CD14-positive monocyte (primary cell): ENCODE results near the gene TMEM201. TPM values are rescaled to one million over a fixed set of nuclear protein-coding genes. Genes with fewer than 3 reads are reported as not detected.

Source experiments
- DNase-seq, 3 donors: peaks; one replicate each; pipeline ENCODE4 v3.0.0-alpha.2; 2011 to 2022
- H2AFZ ChIP-seq: 2 replicates; pipeline ENCODE4 v1.6.0; 2012; ENCODE audit warnings: mild to moderate bottlenecking, low read depth, low read length, inconsistent platforms; ENCODE audit not compliant: insufficient read depth, poor library complexity, severe bottlenecking
- H3K27ac ChIP-seq, 2 donors: 1 replicate in 1 of 2; 2 replicates in 1 of 2; pipeline ENCODE4 v1.5.1; 2012 to 2013; ENCODE audit warnings: low read length in 2 of 2, control low read depth in 1 of 2, inconsistent platforms in 1 of 2, low read depth in 1 of 2, mild to moderate bottlenecking in 1 of 2
- H3K27me3 ChIP-seq, 2 donors: one replicate each; pipeline versions ENCODE4 v1.6.0 to v1.6.1; 2011 to 2013; ENCODE audit warnings: low read length in 2 of 2; ENCODE audit not compliant: control insufficient read depth in 2 of 2, insufficient read depth in 2 of 2
- H3K36me3 ChIP-seq, 2 donors: replicated peaks in 1 of 2; 1 replicate in 1 of 2; 2 replicates in 1 of 2; pipeline versions ENCODE4 v1.5.1 to v1.6.1; 2012 to 2013; ENCODE audit warnings: low read length in 2 of 2, control low read depth in 1 of 2, inconsistent platforms in 1 of 2, mild to moderate bottlenecking in 1 of 2; ENCODE audit not compliant: insufficient read depth in 2 of 2, control insufficient read depth in 1 of 2
- H3K4me1 ChIP-seq, 2 donors: 1 replicate in 1 of 2; 2 replicates in 1 of 2; pipeline versions ENCODE4 v1.5.1 to v1.6.1; 2012 to 2013; ENCODE audit warnings: low read length in 2 of 2, control low read depth in 1 of 2, inconsistent platforms in 1 of 2, mild to moderate bottlenecking in 1 of 2, moderate library complexity in 1 of 2; ENCODE audit not compliant: insufficient read depth in 2 of 2, control insufficient read depth in 1 of 2
- H3K4me2 ChIP-seq: replicated peaks from 2 replicates; pipeline ENCODE3; 2012; ENCODE audit warnings: low read length, moderate library complexity, mild to moderate bottlenecking; ENCODE audit not compliant: poor library complexity, severe bottlenecking; ENCODE audit errors: extremely low read depth
- H3K4me3 ChIP-seq, 3 experiments: fragments of 200-600 bp in 1 of 3; sonication (generic) in 1 of 3; replicated peaks in 1 of 3; 1 replicate in 2 of 3; 2 replicates in 1 of 3; pipeline ENCODE4 v1.5.1; 2011 to 2013; ENCODE audit warnings: low read length in 3 of 3, mild to moderate bottlenecking in 3 of 3, control low read depth in 2 of 3, low read depth in 2 of 3, inconsistent platforms in 1 of 3, moderate library complexity in 1 of 3
- H3K79me2 ChIP-seq: 2 replicates; pipeline ENCODE4 v1.6.0; 2012; ENCODE audit warnings: mild to moderate bottlenecking, control low read depth, inconsistent platforms, low read length, moderate library complexity; ENCODE audit not compliant: insufficient read depth
- H3K9ac ChIP-seq: 2 replicates; pipeline ENCODE4 v1.6.0; 2017; ENCODE audit warnings: low read length, mild to moderate bottlenecking; ENCODE audit not compliant: insufficient read depth, poor library complexity, severe bottlenecking
- H3K9me3 ChIP-seq, 2 donors: replicated peaks in 1 of 2; 1 replicate in 1 of 2; 2 replicates in 1 of 2; pipeline versions ENCODE4 v1.5.1 to v1.6.1; 2012 to 2013; ENCODE audit warnings: low read length in 2 of 2, control low read depth in 1 of 2; ENCODE audit not compliant: control insufficient read depth in 1 of 2, insufficient read depth in 1 of 2
- H4K20me1 ChIP-seq: 2 replicates; pipeline ENCODE4 v1.6.0; 2012; ENCODE audit warnings: mild to moderate bottlenecking, low read length, control low read depth, moderate library complexity; ENCODE audit not compliant: insufficient read depth
- H3K27ac Mint-ChIP-seq, 7 donors: one replicate each; pipeline ENCODE4 v1.8.0; 2020; ENCODE audit warnings: mild to moderate bottlenecking in 7 of 7, mixed read lengths in 7 of 7, moderate library complexity in 6 of 7, inconsistent platforms in 2 of 7
- H3K27me3 Mint-ChIP-seq, 3 donors: one replicate each; pipeline ENCODE4 v1.8.0; 2021 to 2022; ENCODE audit warnings: low read depth in 3 of 3, mild to moderate bottlenecking in 3 of 3, mixed read lengths in 3 of 3, moderate library complexity in 3 of 3, inconsistent platforms in 1 of 3
- H3K36me3 Mint-ChIP-seq, 2 donors: one replicate each; pipeline ENCODE4 v1.8.0; 2020; ENCODE audit warnings: mixed read lengths in 2 of 2, inconsistent platforms in 1 of 2, mild to moderate bottlenecking in 1 of 2
- H3K4me1 Mint-ChIP-seq: one replicate; pipeline ENCODE4 v1.8.0; 2020; ENCODE audit warnings: mild to moderate bottlenecking, mixed read lengths
- H3K4me3 Mint-ChIP-seq, 2 donors: one replicate each; pipeline ENCODE4 v1.8.0; 2020; ENCODE audit warnings: mild to moderate bottlenecking in 2 of 2, mixed read lengths in 2 of 2, moderate library complexity in 1 of 2
- H3K9me3 Mint-ChIP-seq, 7 donors: one replicate each; pipeline ENCODE4 v1.8.0; 2020 to 2022; ENCODE audit warnings: mixed read lengths in 7 of 7, mild to moderate bottlenecking in 6 of 7, moderate library complexity in 6 of 7, inconsistent platforms in 2 of 7
- CTCF ChIP-seq: fragments of 200-600 bp; IDR thresholded peaks from one replicate; pipeline ENCODE4 v1.8.0; 2022; ENCODE audit warnings: antibody characterized with exemption, mild to moderate bottlenecking
- WGBS: methylation state at CpG from one replicate; pipeline ENCODE4 v1.1.5; 2013; ENCODE audit warnings: missing lambda C conversion rate; ENCODE audit not compliant: insufficient coverage; 5-methylcytosine and 5-hydroxymethylcytosine counted together
- intact Hi-C, 2 donors: fragments of 100-400 bp; cut with micrococcal nuclease; formaldehyde crosslinking; loops; one replicate each; pipeline versions ENCODE4 v1.15.0 to v1.15.1; 2023
- polyA plus RNA-seq, 3 donors: library from polyadenylated mRNA; depleted of rRNA in 1 of 3; unstranded in 2 of 3; stranded (reverse) in 1 of 3; fragments of 300-500 nt in 2 of 3; fragments of >200 nt in 1 of 3; fragmentation: Illumina TruSeq in 2 of 3; gene quantifications; 1 replicate in 2 of 3; 2 replicates in 1 of 3; pipeline ENCODE4 v1.2.3, GENCODE V29; 2012 to 2021

TMEM201 gene
- polyA plus RNA-seq, 3 donors = 0.37 to 3.7 (median 0.37) TPM

DNA sequence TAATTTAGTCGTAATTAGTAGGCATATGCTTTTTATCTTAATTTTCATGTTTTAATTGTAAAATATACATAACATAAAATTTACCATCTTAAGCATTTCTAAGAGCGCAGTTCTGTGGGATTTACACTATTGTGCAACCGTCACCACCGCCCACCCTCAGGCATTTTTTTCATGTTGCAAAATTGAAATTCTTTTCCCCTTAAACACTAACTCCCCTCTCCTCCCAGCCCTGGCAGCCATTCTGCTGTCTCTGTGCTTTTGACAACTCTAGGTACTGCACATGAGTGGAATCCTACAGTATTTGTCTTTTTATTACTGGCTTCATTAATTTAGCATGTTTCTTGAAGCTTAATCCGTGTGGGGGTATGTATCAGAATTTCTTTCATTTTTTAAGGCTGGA, 70.6 kb downstream of the TMEM201 start:
- TF ChIP-seq CTCF = no peak
- Histone ChIP-seq H3K79me2 (peaks cover 100% of the 10 kb centered on the region), H3K4me1 (peaks cover 54 to 56% of the 10 kb centered on the region in 2 donors), H3K4me3 (no peak overlapping the region), H2AFZ (no peak overlapping the region), H3K36me3 (peaks cover 19 to 40% of the 10 kb centered on the region in 2 donors), H3K9me3 (no peaks in the 10 kb centered on the region), H3K9ac (no peak overlapping the region), H3K27me3 (no peaks in the 10 kb centered on the region), H4K20me1 (peaks cover 100% of the 10 kb centered on the region), H3K27ac (peak overlapping the region in 1 of 2 donors; percentile 17), H3K4me2 (no peak overlapping the region)
- Mint-ChIP-seq H3K36me3 (peaks cover 14 to 33% of the 10 kb centered on the region in 2 donors), H3K27ac (peak overlapping the region in 5 of 7 donors; percentile 22 to 69 (median 52)), H3K9me3 (no peaks in the 10 kb centered on the region), H3K4me3 (no peak overlapping the region), H3K4me1 (peaks cover 68% of the 10 kb centered on the region), H3K27me3 (no peaks in the 10 kb centered on the region)
- WGBS = 0% methylated on average over 3 of the region's 5 CpGs
- intact Hi-C loops = no loop called here
- DNase-seq = peak in 1 of 3 donors; percentile 28

DNA sequence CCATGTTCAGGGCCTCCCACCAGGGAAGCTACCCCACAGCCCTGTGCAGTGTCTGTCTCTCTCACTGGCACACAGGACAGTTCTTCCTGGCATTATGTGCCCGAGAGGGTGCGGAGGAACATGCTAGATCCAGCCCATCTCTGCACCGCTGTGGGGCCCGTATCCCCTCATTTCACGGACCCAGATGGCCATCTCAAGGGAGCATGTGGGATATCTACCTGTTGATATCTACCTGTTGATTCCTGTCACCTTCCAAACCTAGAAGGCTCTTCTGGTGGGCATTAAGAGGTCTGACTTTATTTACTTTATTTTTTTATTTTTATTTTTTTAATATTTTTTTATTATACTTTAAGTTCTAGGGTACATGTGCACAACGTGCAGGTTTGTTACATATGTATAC, 74.5 kb downstream of the TMEM201 start:
- Mint-ChIP-seq H3K36me3 (peaks cover 23 to 54% of the 10 kb centered on the region in 2 donors), H3K27me3 (no peaks in the 10 kb centered on the region), H3K9me3 (no peaks in the 10 kb centered on the region), H3K4me3 (no peak overlapping the region), H3K27ac (peak overlapping the region in 4 of 7 donors; percentile 35 to 73 (median 53)), H3K4me1 (peaks cover 41% of the 10 kb centered on the region)
- no peak overlapping the region for H3K27ac ChIP-seq
- H3K9me3 ChIP-seq = no peaks in the 10 kb centered on the region
- H2AFZ ChIP-seq = no peak overlapping the region
- no peak for DNase-seq
- peaks cover 100% of the 10 kb centered on the region for H3K79me2 ChIP-seq
- no peak overlapping the region for H3K4me3 ChIP-seq
- no peaks in the 10 kb centered on the region for H3K27me3 ChIP-seq
- intact Hi-C loops = no loop called here
- no peak for TF ChIP-seq CTCF
- H4K20me1 ChIP-seq = peaks cover 100% of the 10 kb centered on the region
- WGBS = no CpG with 5 or more reads among the region's 6 CpGs
- peaks cover 15 to 17% of the 10 kb centered on the region in 2 donors for H3K4me1 ChIP-seq
- H3K4me2 ChIP-seq = no peak overlapping the region
- peaks cover 32 to 61% of the 10 kb centered on the region in 2 donors for H3K36me3 ChIP-seq
- H3K9ac ChIP-seq = no peak overlapping the region

Other genes with a start within 250 kb of the TMEM201 start
- gene SLC25A33, start 49.4 kb upstream of the TMEM201 start, polyA plus RNA-seq = 1 to 10 TPM; 2.3 to 6.4 (median 4.4) TPM
- gene PIK3CD, start 62.8 kb downstream of the TMEM201 start, polyA plus RNA-seq = 100 to 1,000 TPM in 1 of 3 donors, 10 to 100 TPM in 2; 33.2 to 120 (median 52.2) TPM
- gene CLSTN1, start 235.1 kb downstream of the TMEM201 start, polyA plus RNA-seq = 10 to 100 TPM in 1 of 3 donors, 1 to 10 TPM in 2; 5.2 to 25.2 (median 5.3) TPM